ENCODE measurements around the gene RANBP9. TPM values are rescaled to one million over a fixed set of nuclear protein-coding genes. Genes with fewer than 3 reads are reported as not detected.
A peak's percentile ranks its signal among the peaks of the same experiment; 100 is the strongest.

RANBP9 gene
- total and polyA plus RNA-seq, 4 donors, result 16.6 to 50.4 (median 25.5) TPM

- H3K9ac ChIP-seq (ENCODE audit: insufficient read depth in 1 of 2, low read length in 2 of 2), result no peak overlapping the region
- ATAC-seq (ENCODE audit: insufficient read depth, low FRiP score) (no peak), DNase-seq (no peak)
- peaks cover 0 to 9% (median 5%) of the 10 kb centered on the region in 5 donors for H3K4me1 ChIP-seq (ENCODE audit: control insufficient read depth in 5 of 5, insufficient read depth in 5 of 5, low read length in 5 of 5)
- H3K36me3 ChIP-seq (ENCODE audit: control insufficient read depth in 4 of 4, insufficient read depth in 4 of 4, low read length in 4 of 4), result no peaks in the 10 kb centered on the region
- no peak for TF ChIP-seq CTCF (IDR thresholded peaks at IDR 0.05; ENCODE audit: control extremely low read depth, extremely low read depth)
- WGBS, 2 donors, result 89 to 94% methylated on average over 7 of the region's 7 CpGs
- no peak overlapping the region for H3K4me3 ChIP-seq
- H3K9me3 ChIP-seq (ENCODE audit: control insufficient read depth in 4 of 4, insufficient read depth in 3 of 4, low read length in 3 of 4), result no peaks in the 10 kb centered on the region
- H3K27ac ChIP-seq (ENCODE audit: low read depth in 1 of 2, low read length in 1 of 2), result no peak overlapping the region
- H3K27me3 ChIP-seq (ENCODE audit: control insufficient read depth in 3 of 3, insufficient read depth in 3 of 3, low read length in 2 of 3), result no peaks in the 10 kb centered on the region
These were observed 19.1 kb upstream of the RANBP9 start for GRCh38 chr6:13730704-13731103.

- DNase-seq (no peak), ATAC-seq (ENCODE audit: insufficient read depth, low FRiP score) (no peak)
- no peaks in the 10 kb centered on the region for H3K27me3 ChIP-seq (ENCODE audit: control insufficient read depth in 3 of 3, insufficient read depth in 3 of 3, low read length in 2 of 3)
- H3K4me3 ChIP-seq, result no peak overlapping the region
- no peaks in the 10 kb centered on the region for H3K36me3 ChIP-seq (ENCODE audit: control insufficient read depth in 4 of 4, insufficient read depth in 4 of 4, low read length in 4 of 4)
- H3K9ac ChIP-seq (ENCODE audit: insufficient read depth in 1 of 2, low read length in 2 of 2), result no peak overlapping the region
- no peaks in the 10 kb centered on the region for H3K9me3 ChIP-seq (ENCODE audit: control insufficient read depth in 4 of 4, insufficient read depth in 3 of 4, low read length in 3 of 4)
- no peak overlapping the region for H3K27ac ChIP-seq (ENCODE audit: low read depth in 1 of 2, low read length in 1 of 2)
- TF ChIP-seq CTCF (IDR thresholded peaks at IDR 0.05; ENCODE audit: control extremely low read depth, extremely low read depth), result no peak
- 87 to 100% methylated on average over 2 of the region's 2 CpGs for WGBS, 2 donors
- peaks cover 0 to 9% (median 5%) of the 10 kb centered on the region in 5 donors for H3K4me1 ChIP-seq (ENCODE audit: control insufficient read depth in 5 of 5, insufficient read depth in 5 of 5, low read length in 5 of 5)
These were observed 18.3 kb upstream of the RANBP9 start for GRCh38 chr6:13729891-13730290.

GRCh38 chr6:13725570-13725969 lies 13.9 kb upstream of the RANBP9 start:
- ATAC-seq (ENCODE audit: insufficient read depth, low FRiP score), result peak; percentile 69
- H3K36me3 ChIP-seq (ENCODE audit: control insufficient read depth in 4 of 4, insufficient read depth in 4 of 4, low read length in 4 of 4), result no peaks in the 10 kb centered on the region
- no peaks in the 10 kb centered on the region for H3K9me3 ChIP-seq (ENCODE audit: control insufficient read depth in 4 of 4, insufficient read depth in 3 of 4, low read length in 3 of 4)
- H3K4me1 ChIP-seq (ENCODE audit: control insufficient read depth in 5 of 5, insufficient read depth in 5 of 5, low read length in 5 of 5), result no peaks in the 10 kb centered on the region
- H3K4me3 ChIP-seq, result no peak overlapping the region
- TF ChIP-seq CTCF (IDR thresholded peaks at IDR 0.05; ENCODE audit: control extremely low read depth, extremely low read depth), result no peak
- no peak overlapping the region for H3K9ac ChIP-seq (ENCODE audit: insufficient read depth in 1 of 2, low read length in 2 of 2)
- DNase-seq, result no peak
- H3K27ac ChIP-seq (ENCODE audit: low read depth in 1 of 2, low read length in 1 of 2), result peak overlapping the region in 1 of 2 donors; percentile 82
- no peaks in the 10 kb centered on the region for H3K27me3 ChIP-seq (ENCODE audit: control insufficient read depth in 3 of 3, insufficient read depth in 3 of 3, low read length in 2 of 3)
- 55 to 91% methylated on average over 2 of the region's 2 CpGs for WGBS, 2 donors

- 98% methylated on average over 3 of the region's 3 CpGs for WGBS, 2 donors
- Histone ChIP-seq H3K4me1 (ENCODE audit: control insufficient read depth in 5 of 5, insufficient read depth in 5 of 5, low read length in 5 of 5) (no peaks in the 10 kb centered on the region), H3K36me3 (ENCODE audit: control insufficient read depth in 4 of 4, insufficient read depth in 4 of 4, low read length in 4 of 4) (no peaks in the 10 kb centered on the region), H3K9me3 (ENCODE audit: control insufficient read depth in 4 of 4, insufficient read depth in 3 of 4, low read length in 3 of 4) (no peaks in the 10 kb centered on the region), H3K27ac (ENCODE audit: low read depth in 1 of 2, low read length in 1 of 2) (peak overlapping the region in 1 of 2 donors; percentile 82), H3K9ac (ENCODE audit: insufficient read depth in 1 of 2, low read length in 2 of 2) (no peak overlapping the region), H3K4me3 (no peak overlapping the region), H3K27me3 (ENCODE audit: control insufficient read depth in 3 of 3, insufficient read depth in 3 of 3, low read length in 2 of 3) (no peaks in the 10 kb centered on the region)
- DNase-seq (no peak), ATAC-seq (ENCODE audit: insufficient read depth, low FRiP score) (no peak)
- no peak for TF ChIP-seq CTCF (IDR thresholded peaks at IDR 0.05; ENCODE audit: control extremely low read depth, extremely low read depth)
These were observed 13.4 kb upstream of the RANBP9 start for GRCh38 chr6:13725052-13725451.

All from lung (tissue), 12 donors.